Measurements from ENCODE around the gene SH2D5. TPM values are rescaled to one million over a fixed set of nuclear protein-coding genes. Genes with fewer than 3 reads are reported as not detected.

Gene SH2D5
- total RNA-seq, 4 donors from 2014 or later: 0.37 TPM; not detected in 3

- in situ Hi-C loops (cut with MboI; ENCODE audit: low pct_ligation_motif_present in 1 of 4, low pct_unique_long_range_greater_than_20kb in 1 of 4, low sequenced_read_pairs in 3 of 4): no loop called here
- H3K4me3 ChIP-seq: no peak overlapping the region
- no peaks in the 10 kb centered on the region for H3K9me3 ChIP-seq
- no peaks in the 10 kb centered on the region for H3K4me1 ChIP-seq
- H3K36me3 ChIP-seq: peaks cover 0 to 55% (median 26%) of the 10 kb centered on the region in 4 donors
- no peak overlapping the region for H3K27ac ChIP-seq
- TF ChIP-seq POLR2AphosphoS5 (IDR thresholded peaks at IDR 0.05) (no peak), EP300 (IDR thresholded peaks at IDR 0.05; ENCODE audit: low read depth) (no peak), CTCF (IDR thresholded peaks at IDR 0.05) (no peak), POLR2A (IDR thresholded peaks at IDR 0.05) (no peak)
- no peaks in the 10 kb centered on the region for H3K27me3 ChIP-seq
- no peak for DNase-seq
- 71 to 91% methylated on average over 1 to 3 of the region's 3 CpGs for WGBS, 2 donors (ENCODE audit: low coverage in 1 of 2)
- intact Hi-C loops (cut with DNase I; ENCODE audit: low total_unique reads): no loop called here
These were observed 19.0 kb upstream of the SH2D5 start for GRCh38 chr1:20751462-20751990.

DNA sequence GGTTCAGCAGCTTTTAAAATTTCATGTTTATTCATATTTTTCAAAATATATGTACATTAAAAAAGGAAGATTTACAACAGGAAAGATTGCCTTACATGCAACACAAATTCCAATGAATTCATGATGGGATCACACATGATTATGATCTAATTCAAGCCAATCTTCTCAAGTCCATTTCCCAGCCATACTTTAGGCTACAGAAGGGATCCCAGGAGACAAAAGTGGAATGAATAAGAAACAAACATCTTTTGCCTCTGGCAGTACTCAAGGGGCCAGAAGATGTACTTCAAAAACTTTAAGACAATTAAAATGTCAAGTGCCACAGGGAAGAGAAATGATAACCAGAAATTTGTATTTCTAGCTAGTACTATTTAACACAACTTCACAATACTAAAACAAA is 10.2 kb upstream of the SH2D5 start:
- TF ChIP-seq EP300 (IDR thresholded peaks at IDR 0.05; ENCODE audit: low read depth): no peak
- no peak for TF ChIP-seq POLR2AphosphoS5 (IDR thresholded peaks at IDR 0.05)
- TF ChIP-seq POLR2A (IDR thresholded peaks at IDR 0.05): no peak
- no peak for TF ChIP-seq CTCF (IDR thresholded peaks at IDR 0.05)
- no peak overlapping the region for H3K27ac ChIP-seq

DNA sequence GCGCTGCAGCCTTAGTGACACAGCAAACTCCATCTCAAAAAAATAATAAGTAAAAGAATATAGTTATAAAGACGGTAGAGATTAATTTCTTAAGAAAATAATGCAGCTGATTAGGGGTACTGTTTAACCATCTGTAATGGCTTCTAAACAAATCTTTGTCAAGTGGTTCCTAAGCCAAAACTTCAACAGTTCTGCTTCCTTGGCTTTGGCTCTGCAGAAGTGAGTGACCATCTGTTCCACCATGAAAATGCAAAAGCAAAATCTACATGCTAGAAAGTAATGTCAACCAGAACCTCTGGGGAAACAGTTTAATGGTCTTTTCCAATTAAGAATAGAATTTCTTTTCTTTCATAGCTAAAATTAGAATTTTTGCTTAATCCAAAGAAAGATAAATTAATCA is 8.3 kb upstream of the SH2D5 start:
- in situ Hi-C loops (cut with MboI; ENCODE audit: low pct_ligation_motif_present in 1 of 4, low pct_unique_long_range_greater_than_20kb in 1 of 4, low sequenced_read_pairs in 3 of 4) (no loop called here), intact Hi-C loops (cut with DNase I; ENCODE audit: low total_unique reads) (no loop called here)
- WGBS, 2 donors (ENCODE audit: low coverage in 1 of 2): 68% methylated on average over 2 of the region's 2 CpGs; no CpG with 5 or more reads in 1 of the 2 donors
- no peak overlapping the region for H3K27ac ChIP-seq
- H3K36me3 ChIP-seq: peaks cover 0 to 64% (median 27%) of the 10 kb centered on the region in 4 donors
- H3K9me3 ChIP-seq: no peaks in the 10 kb centered on the region
- H3K4me1 ChIP-seq: no peaks in the 10 kb centered on the region
- no peak for DNase-seq
- no peaks in the 10 kb centered on the region for H3K27me3 ChIP-seq
- TF ChIP-seq CTCF (IDR thresholded peaks at IDR 0.05): no peak
- TF ChIP-seq EP300 (IDR thresholded peaks at IDR 0.05; ENCODE audit: low read depth): no peak
- TF ChIP-seq POLR2AphosphoS5 (IDR thresholded peaks at IDR 0.05): no peak
- no peak for TF ChIP-seq POLR2A (IDR thresholded peaks at IDR 0.05)
- no peak overlapping the region for H3K4me3 ChIP-seq

More for the DNA sequence above, 10.2 kb upstream of the SH2D5 start:
- peaks cover 0 to 82% (median 37%) of the 10 kb centered on the region in 4 donors for H3K36me3 ChIP-seq
- H3K4me3 ChIP-seq: no peak overlapping the region
- no peaks in the 10 kb centered on the region for H3K4me1 ChIP-seq
- H3K27me3 ChIP-seq: no peaks in the 10 kb centered on the region
- no peak for DNase-seq
- in situ Hi-C loops (cut with MboI; ENCODE audit: low pct_ligation_motif_present in 1 of 4, low pct_unique_long_range_greater_than_20kb in 1 of 4, low sequenced_read_pairs in 3 of 4) (no loop called here), intact Hi-C loops (cut with DNase I; ENCODE audit: low total_unique reads) (no loop called here)
- H3K9me3 ChIP-seq: no peaks in the 10 kb centered on the region

DNA sequence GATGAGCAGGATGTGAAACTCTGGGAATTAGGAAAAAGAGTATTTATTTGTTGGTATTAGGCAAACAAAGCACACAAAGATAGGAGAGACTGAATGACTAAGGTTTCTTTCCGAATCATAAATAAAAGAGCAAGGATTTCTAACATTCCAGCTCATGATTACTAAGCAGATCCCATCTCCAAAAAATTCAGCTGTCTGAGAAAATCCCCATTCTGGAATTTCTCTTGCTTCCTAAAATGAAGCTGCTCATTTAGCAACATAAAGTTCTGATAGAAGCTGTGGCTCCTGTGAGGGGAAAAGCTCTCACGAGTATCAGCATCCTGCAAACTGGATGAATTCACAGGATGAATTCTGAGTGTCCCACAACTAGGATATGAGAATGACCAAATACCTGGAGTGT is 6.7 kb upstream of the SH2D5 start:
- WGBS, 2 donors (ENCODE audit: low coverage in 1 of 2): 83 to 84% methylated on average over 2 of the region's 2 CpGs

More for the DNA sequence above, 6.7 kb upstream of the SH2D5 start:
- Histone ChIP-seq H3K9me3 (no peaks in the 10 kb centered on the region), H3K27ac (no peak overlapping the region), H3K4me3 (no peak overlapping the region), H3K27me3 (no peaks in the 10 kb centered on the region), H3K4me1 (no peaks in the 10 kb centered on the region), H3K36me3 (peaks cover 0 to 48% (median 19%) of the 10 kb centered on the region in 4 donors)
- in situ Hi-C loops (cut with MboI; ENCODE audit: low pct_ligation_motif_present in 1 of 4, low pct_unique_long_range_greater_than_20kb in 1 of 4, low sequenced_read_pairs in 3 of 4): no loop called here
- no peak for DNase-seq
- intact Hi-C loops (cut with DNase I; ENCODE audit: low total_unique reads): no loop called here
- TF ChIP-seq CTCF (IDR thresholded peaks at IDR 0.05) (no peak), POLR2AphosphoS5 (IDR thresholded peaks at IDR 0.05) (no peak), POLR2A (IDR thresholded peaks at IDR 0.05) (no peak), EP300 (IDR thresholded peaks at IDR 0.05; ENCODE audit: low read depth) (no peak)

Data from transverse colon (tissue), 4 donors.